ENCODE results near the gene FGD3. TPM values are rescaled to one million over a fixed set of nuclear protein-coding genes. Genes with fewer than 3 reads are reported as not detected.

The FGD3 gene
- total RNA-seq, 1 experiment from 2014 or later = not detected

GRCh38 chr9:93022721-93023520 lies 75.6 kb downstream of the FGD3 start:
- DNase-seq (ENCODE audit: low spot score) = no peak
- in situ Hi-C loops (cut with HindIII; ENCODE audit: low sequenced_read_pairs) = no loop called here

GRCh38 chr9:93023521-93023815 lies 76.1 kb downstream of the FGD3 start:
- in situ Hi-C loops (cut with HindIII; ENCODE audit: low sequenced_read_pairs) = no loop called here

GRCh38 chr9:93024646-93024910 lies 77.3 kb downstream of the FGD3 start:
- in situ Hi-C loops (cut with HindIII; ENCODE audit: low sequenced_read_pairs) = no loop called here
- DNase-seq (ENCODE audit: low spot score) = no peak

More at GRCh38 chr9:93023521-93023815, 76.1 kb downstream of the FGD3 start:
- DNase-seq (ENCODE audit: low spot score) = no peak

- in situ Hi-C loops (cut with HindIII; ENCODE audit: low sequenced_read_pairs) = no loop called here
- DNase-seq (ENCODE audit: low spot score) = no peak
Observed at GRCh38 chr9:93024986-93025630, 77.8 kb downstream of the FGD3 start.

GRCh38 chr9:93025736-93026135 lies 78.4 kb downstream of the FGD3 start:
- in situ Hi-C loops (cut with HindIII; ENCODE audit: low sequenced_read_pairs) = no loop called here
- DNase-seq (ENCODE audit: low spot score) = no peak

- no peak for DNase-seq (ENCODE audit: low spot score)
- in situ Hi-C loops (cut with HindIII; ENCODE audit: low sequenced_read_pairs) = no loop called here
Observed at GRCh38 chr9:93026640-93027039, 79.3 kb downstream of the FGD3 start.

- DNase-seq (ENCODE audit: low spot score) = no peak
- in situ Hi-C loops (cut with HindIII; ENCODE audit: low sequenced_read_pairs) = no loop called here
Observed at GRCh38 chr9:93027750-93028149, 80.4 kb downstream of the FGD3 start.

GRCh38 chr9:93028448-93029006 lies 81.2 kb downstream of the FGD3 start:
- in situ Hi-C loops (cut with HindIII; ENCODE audit: low sequenced_read_pairs) = no loop called here
- no peak for DNase-seq (ENCODE audit: low spot score)

- peak; percentile 83 for DNase-seq (ENCODE audit: low spot score)
- in situ Hi-C loops (cut with HindIII; ENCODE audit: low sequenced_read_pairs) = no loop called here
Observed at GRCh38 chr9:93030642-93031628, 83.6 kb downstream of the FGD3 start.

GRCh38 chr9:93031629-93032430 lies 84.5 kb downstream of the FGD3 start:
- in situ Hi-C loops (cut with HindIII; ENCODE audit: low sequenced_read_pairs) = no loop called here
- no peak for DNase-seq (ENCODE audit: low spot score)

- in situ Hi-C loops (cut with HindIII; ENCODE audit: low sequenced_read_pairs) = no loop called here
Observed at GRCh38 chr9:93032545-93032944, 85.2 kb downstream of the FGD3 start.

GRCh38 chr9:93033531-93033930 lies 86.2 kb downstream of the FGD3 start:
- DNase-seq (ENCODE audit: low spot score) = no peak

More at GRCh38 chr9:93032545-93032944, 85.2 kb downstream of the FGD3 start:
- DNase-seq (ENCODE audit: low spot score) = no peak

GRCh38 chr9:93035106-93035660 lies 87.9 kb downstream of the FGD3 start:
- in situ Hi-C loops (cut with HindIII; ENCODE audit: low sequenced_read_pairs) = no loop called here
- DNase-seq (ENCODE audit: low spot score) = no peak

More at GRCh38 chr9:93033531-93033930, 86.2 kb downstream of the FGD3 start:
- in situ Hi-C loops (cut with HindIII; ENCODE audit: low sequenced_read_pairs) = no loop called here

- in situ Hi-C loops (cut with HindIII; ENCODE audit: low sequenced_read_pairs) = no loop called here
- peak; percentile 86 for DNase-seq (ENCODE audit: low spot score)
Observed at GRCh38 chr9:93035821-93036351, 88.6 kb downstream of the FGD3 start.

- DNase-seq (ENCODE audit: low spot score) = no peak
- in situ Hi-C loops (cut with HindIII; ENCODE audit: low sequenced_read_pairs) = no loop called here
Observed at GRCh38 chr9:93036887-93037475, 89.7 kb downstream of the FGD3 start.

- no peak for DNase-seq (ENCODE audit: low spot score)
- in situ Hi-C loops (cut with HindIII; ENCODE audit: low sequenced_read_pairs) = no loop called here
Observed at GRCh38 chr9:93037476-93037971, 90.2 kb downstream of the FGD3 start.

- DNase-seq (ENCODE audit: low spot score) = no peak
- in situ Hi-C loops (cut with HindIII; ENCODE audit: low sequenced_read_pairs) = no loop called here
Observed at GRCh38 chr9:93038918-93039317, 91.6 kb downstream of the FGD3 start.

- in situ Hi-C loops (cut with HindIII; ENCODE audit: low sequenced_read_pairs) = no loop called here
- no peak for DNase-seq (ENCODE audit: low spot score)
Observed at GRCh38 chr9:93039456-93039855, 92.1 kb downstream of the FGD3 start.
